ENCODE data around the gene ILDR2. TPM values are rescaled to one million over a fixed set of nuclear protein-coding genes. Genes with fewer than 3 reads are reported as not detected.

ILDR2 gene
- total RNA-seq: 10 to 100 TPM in 3 of 8 experiments, 1 to 10 TPM in 4, under 1 TPM in 1; 0.28 to 60.5 (median 6.6) TPM

- ATAC-seq (replicated peaks in 6 of 8): peak; percentile 76 to 95 (median 90)
- WGBS, 10 experiments: 0 to 5% (median 3%) methylated on average over 1 to 40 of the region's 97 CpGs; no CpG with 5 or more reads in 3 of the 10 experiments
- peaks cover 6 to 31% of the 10 kb centered on the region in 2 donors for H3K4me1 ChIP-seq (replicated peaks in 1 of 2)
- H3K4me3 ChIP-seq: peak within 1 kb of the TSS; percentile 48 to 75 (median 65)
- peak within 1 kb of the TSS in 1 of 2 donors; percentile 17 for H3K27ac ChIP-seq
- in situ Hi-C loops (cut with MboI; ENCODE audit: low pct_unique_long_range_greater_than_20kb in 2 of 9, low sequenced_read_pairs in 9 of 9, unreplicated experiment in 9 of 9): no loop called here
Observed at GRCh38 chr1:166975361-166976129, at the start of gene ILDR2. Gene ILDR2, minus strand, starts transcription at chr1:166975540. Its CDS starts 272 bp downstream, at chr1:166975268.

DNA sequence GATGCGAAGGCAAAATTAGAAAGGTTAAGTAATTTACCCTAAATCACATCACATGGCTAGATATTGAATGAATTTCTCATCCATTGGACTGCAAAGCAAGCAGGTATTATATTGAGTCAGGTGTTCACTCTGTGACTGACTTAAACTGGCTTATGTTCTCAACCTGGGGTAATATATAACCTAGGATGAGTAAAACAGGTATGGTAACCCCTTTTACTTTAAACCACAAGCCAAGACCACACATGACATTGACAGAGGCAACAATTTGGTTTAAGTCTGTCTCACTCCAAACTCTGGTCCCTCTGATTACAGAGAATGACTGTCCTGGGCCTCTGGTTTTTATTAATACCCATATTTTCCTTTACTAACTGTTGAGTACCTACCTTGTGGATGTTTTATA, 47.0 kb upstream of the ILDR2 start:
- WGBS, 10 experiments: 25 to 100% (median 74%) methylated on average over 1 of the region's 1 CpG; no CpG with 5 or more reads in 2 of the 10 experiments
- ATAC-seq (replicated peaks in 6 of 8): no peak
- in situ Hi-C loops (cut with MboI; ENCODE audit: low pct_unique_long_range_greater_than_20kb in 2 of 9, low sequenced_read_pairs in 9 of 9, unreplicated experiment in 9 of 9): no loop called here
- H3K4me3 ChIP-seq: no peak overlapping the region
- no peaks in the 10 kb centered on the region for H3K4me1 ChIP-seq (replicated peaks in 1 of 2)
- no peak overlapping the region for H3K27ac ChIP-seq

DNA sequence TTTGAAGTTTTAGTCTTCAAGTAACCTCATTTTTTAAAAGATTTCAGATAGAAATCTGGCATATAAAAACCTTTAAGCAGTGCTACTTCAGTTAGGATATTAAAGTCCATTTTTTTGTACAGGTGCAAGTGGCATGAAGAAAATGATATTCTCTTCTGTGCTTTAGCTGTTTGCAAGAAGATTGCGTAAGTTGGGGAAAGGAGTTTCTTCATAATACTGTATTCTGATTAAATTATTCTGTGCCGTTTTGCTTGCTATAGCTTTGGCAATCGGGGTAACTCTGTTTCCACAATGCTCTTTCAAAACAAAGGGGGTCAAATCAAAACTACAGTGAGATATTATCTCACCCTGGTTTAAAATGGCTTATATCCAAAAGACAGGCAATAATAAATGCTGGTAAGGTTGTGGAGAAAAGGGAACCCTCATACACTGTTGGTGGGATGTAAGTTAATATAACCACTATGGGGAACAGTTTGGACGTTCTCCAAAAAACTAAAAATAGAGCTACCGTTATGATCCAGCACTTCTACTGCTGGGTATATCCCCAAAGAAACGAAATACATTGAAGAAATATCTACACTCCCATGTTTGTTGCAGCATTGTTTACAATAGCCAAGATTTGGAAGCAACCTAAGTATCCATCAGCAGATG, 40.9 kb upstream of the ILDR2 start:
- no peak overlapping the region for H3K27ac ChIP-seq
- ATAC-seq (replicated peaks in 6 of 8): no peak
- in situ Hi-C loops (cut with MboI; ENCODE audit: low pct_unique_long_range_greater_than_20kb in 2 of 9, low sequenced_read_pairs in 9 of 9, unreplicated experiment in 9 of 9): no loop called here
- peaks cover 5 to 9% of the 10 kb centered on the region in 2 donors for H3K4me1 ChIP-seq (replicated peaks in 1 of 2)
- H3K4me3 ChIP-seq: no peak overlapping the region
- WGBS, 10 experiments: 5 to 97% (median 83%) methylated on average over 4 to 6 of the region's 6 CpGs

- in situ Hi-C loops (cut with MboI; ENCODE audit: low pct_unique_long_range_greater_than_20kb in 2 of 9, low sequenced_read_pairs in 9 of 9, unreplicated experiment in 9 of 9): no loop called here
Observed at GRCh38 chr1:167013108-167013929, 38.0 kb upstream of the ILDR2 start.

GRCh38 chr1:167012570-167012969, 37.2 kb upstream of the ILDR2 start:
- ATAC-seq (replicated peaks in 6 of 8): no peak
- in situ Hi-C loops (cut with MboI; ENCODE audit: low pct_unique_long_range_greater_than_20kb in 2 of 9, low sequenced_read_pairs in 9 of 9, unreplicated experiment in 9 of 9): no loop called here
- WGBS, 10 experiments: 0 to 94% (median 76%) methylated on average over 1 to 2 of the region's 2 CpGs; no CpG with 5 or more reads in 1 of the 10 experiments
- Histone ChIP-seq H3K4me1 (replicated peaks in 1 of 2) (peaks cover 5 to 9% of the 10 kb centered on the region in 2 donors), H3K27ac (no peak overlapping the region), H3K4me3 (no peak overlapping the region)

More at GRCh38 chr1:167013108-167013929, 38.0 kb upstream of the ILDR2 start:
- Histone ChIP-seq H3K27ac (no peak overlapping the region), H3K4me1 (replicated peaks in 1 of 2) (peaks cover 5 to 9% of the 10 kb centered on the region in 2 donors), H3K4me3 (no peak overlapping the region)
- 0 to 92% (median 66%) methylated on average over 3 to 8 of the region's 8 CpGs for WGBS, 10 experiments
- ATAC-seq (replicated peaks in 6 of 8): peak in 3 of 8 experiments; percentile 73 to 83 (median 76)

DNA sequence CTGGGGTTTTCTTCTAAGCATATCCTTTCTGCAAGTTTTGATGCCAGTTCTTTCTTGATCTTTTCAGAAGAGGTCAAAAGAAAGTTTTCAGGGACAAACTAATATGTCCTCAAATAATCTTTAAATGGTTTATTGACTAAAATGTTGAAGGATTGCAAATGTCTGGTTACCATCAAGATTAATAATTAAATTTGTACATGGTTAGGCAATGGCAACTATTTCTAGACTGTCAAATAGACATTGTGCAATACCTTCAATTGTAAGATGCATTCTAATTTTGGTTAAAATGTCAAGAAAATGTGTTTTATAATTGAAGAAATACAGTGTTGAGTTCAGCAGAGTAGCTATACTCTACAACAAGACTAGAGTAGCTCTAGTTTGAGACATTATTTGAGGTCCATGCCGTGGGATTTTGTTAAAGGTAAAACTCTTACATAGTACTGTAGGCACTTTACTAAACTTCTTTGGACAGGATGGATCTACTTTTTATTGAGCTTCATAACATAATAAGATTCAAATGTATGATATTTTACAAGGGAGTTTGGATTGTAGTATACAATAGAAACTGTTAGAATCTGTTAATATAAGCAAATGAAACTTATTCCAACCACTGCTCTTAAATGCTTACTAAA, 36.3 kb upstream of the ILDR2 start:
- in situ Hi-C loops (cut with MboI; ENCODE audit: low pct_unique_long_range_greater_than_20kb in 2 of 9, low sequenced_read_pairs in 9 of 9, unreplicated experiment in 9 of 9): no loop called here
- 0 to 100% (median 98%) methylated on average over 1 of the region's 1 CpG; no CpG with 5 or more reads in 4 of the 10 experiments for WGBS, 10 experiments
- no peak overlapping the region for H3K4me3 ChIP-seq
- no peak for ATAC-seq (replicated peaks in 6 of 8)
- H3K27ac ChIP-seq: no peak overlapping the region
- H3K4me1 ChIP-seq (replicated peaks in 1 of 2): peaks cover 5 to 9% of the 10 kb centered on the region in 2 donors

- no peak overlapping the region for H3K27ac ChIP-seq
- no peaks in the 10 kb centered on the region for H3K4me1 ChIP-seq (replicated peaks in 1 of 2)
- WGBS, 10 experiments: 43 to 100% (median 90%) methylated on average over 1 to 2 of the region's 2 CpGs; no CpG with 5 or more reads in 1 of the 10 experiments
- in situ Hi-C loops (cut with MboI; ENCODE audit: low pct_unique_long_range_greater_than_20kb in 2 of 9, low sequenced_read_pairs in 9 of 9, unreplicated experiment in 9 of 9): no loop called here
- no peak for ATAC-seq (replicated peaks in 6 of 8)
- H3K4me3 ChIP-seq: no peak overlapping the region
Observed at GRCh38 chr1:167003711-167004110, 28.4 kb upstream of the ILDR2 start.

DNA sequence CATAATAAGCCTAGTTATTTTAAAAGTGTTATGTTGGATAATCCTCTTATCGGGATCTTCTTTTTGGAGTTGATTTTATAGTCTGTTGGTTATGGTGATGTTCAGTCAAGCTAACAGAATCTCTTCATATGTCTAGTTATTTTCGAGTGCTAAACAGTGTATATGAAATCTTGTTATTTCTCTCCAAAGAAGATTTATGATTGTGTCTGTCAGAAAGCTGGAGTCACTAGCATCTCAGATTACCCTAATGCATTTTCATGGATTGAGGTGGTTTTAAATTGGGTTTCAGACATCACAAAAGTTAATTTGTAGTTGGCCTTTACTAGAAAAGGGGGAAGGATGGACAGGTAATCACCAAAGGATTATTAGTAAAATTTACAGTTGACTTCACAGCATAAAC, 27.0 kb upstream of the ILDR2 start:
- in situ Hi-C loops (cut with MboI; ENCODE audit: low pct_unique_long_range_greater_than_20kb in 2 of 9, low sequenced_read_pairs in 9 of 9, unreplicated experiment in 9 of 9): no loop called here
- 29 to 100% (median 82%) methylated on average over 2 of the region's 2 CpGs; no CpG with 5 or more reads in 1 of the 10 experiments for WGBS, 10 experiments
- no peak overlapping the region for H3K4me3 ChIP-seq
- no peak for ATAC-seq (replicated peaks in 6 of 8)
- no peak overlapping the region for H3K27ac ChIP-seq
- no peaks in the 10 kb centered on the region for H3K4me1 ChIP-seq (replicated peaks in 1 of 2)

- H3K4me3 ChIP-seq: no peak overlapping the region
- no peak for ATAC-seq (replicated peaks in 6 of 8)
- in situ Hi-C loops (cut with MboI; ENCODE audit: low pct_unique_long_range_greater_than_20kb in 2 of 9, low sequenced_read_pairs in 9 of 9, unreplicated experiment in 9 of 9): no loop called here
- H3K4me1 ChIP-seq (replicated peaks in 1 of 2): no peaks in the 10 kb centered on the region
- WGBS, 10 experiments: 0 to 100% (median 91%) methylated on average over 1 of the region's 1 CpG; no CpG with 5 or more reads in 2 of the 10 experiments
- H3K27ac ChIP-seq: no peak overlapping the region
Observed at GRCh38 chr1:167000546-167000945, 25.2 kb upstream of the ILDR2 start.

DNA sequence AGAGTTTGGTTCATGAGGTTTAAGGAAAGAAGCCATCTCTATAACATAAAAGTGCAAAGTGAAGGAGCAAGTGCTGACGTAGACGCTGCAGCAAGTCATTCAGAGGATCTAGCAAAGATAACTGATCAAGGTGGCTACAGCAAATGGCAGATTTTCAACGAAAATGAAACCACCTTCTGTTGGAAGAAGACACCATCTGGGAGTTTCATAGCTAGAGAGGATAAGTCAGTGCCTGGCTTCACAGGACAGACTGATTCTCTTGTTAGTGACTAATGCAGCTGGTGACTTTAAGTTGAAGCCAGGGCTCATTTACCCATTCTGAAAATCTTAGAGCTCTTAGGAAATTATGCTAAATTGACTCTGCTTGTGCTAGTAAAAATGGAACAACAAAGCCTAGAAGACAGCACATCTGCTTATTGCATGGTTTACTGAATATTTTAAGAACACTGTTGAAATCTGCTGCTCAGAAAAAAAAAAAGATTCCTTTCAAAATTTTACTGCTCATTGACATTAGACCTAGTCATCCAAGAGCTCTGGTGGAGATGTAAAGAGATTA, 24.2 kb upstream of the ILDR2 start:
- H3K27ac ChIP-seq: no peak overlapping the region
- H3K4me3 ChIP-seq: no peak overlapping the region
- no peaks in the 10 kb centered on the region for H3K4me1 ChIP-seq (replicated peaks in 1 of 2)
- ATAC-seq (replicated peaks in 6 of 8): peak in 2 of 8 experiments; percentile 77 to 78
- in situ Hi-C loops (cut with MboI; ENCODE audit: low pct_unique_long_range_greater_than_20kb in 2 of 9, low sequenced_read_pairs in 9 of 9, unreplicated experiment in 9 of 9): no loop called here
- 0 to 94% (median 58%) methylated on average over 1 to 3 of the region's 3 CpGs; no CpG with 5 or more reads in 2 of the 10 experiments for WGBS, 10 experiments

DNA sequence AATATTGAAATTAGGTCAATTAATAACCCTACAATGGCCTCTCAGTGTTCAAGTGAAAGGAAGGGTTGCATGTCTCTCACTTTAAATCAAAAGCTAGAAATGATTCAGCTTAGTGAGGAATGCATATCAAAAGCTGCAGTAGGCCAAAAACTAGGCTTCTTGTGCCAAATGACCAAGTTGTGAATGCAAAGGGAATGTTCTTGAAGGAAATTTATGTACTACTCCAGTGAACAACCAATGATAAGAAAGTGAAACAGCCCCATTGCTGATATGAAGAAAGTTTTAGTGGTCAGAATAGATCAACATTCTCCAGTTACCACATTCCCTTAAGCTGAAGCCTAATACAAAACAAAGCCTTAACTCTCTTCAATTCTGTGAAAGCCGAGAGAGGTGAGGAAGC, 23.7 kb upstream of the ILDR2 start:
- H3K4me1 ChIP-seq (replicated peaks in 1 of 2): no peaks in the 10 kb centered on the region
- 0 to 100% (median 100%) methylated on average over 1 of the region's 1 CpG; no CpG with 5 or more reads in 4 of the 10 experiments for WGBS, 10 experiments
- in situ Hi-C loops (cut with MboI; ENCODE audit: low pct_unique_long_range_greater_than_20kb in 2 of 9, low sequenced_read_pairs in 9 of 9, unreplicated experiment in 9 of 9): no loop called here

GRCh38 chr1:166988974-166989515, 13.7 kb upstream of the ILDR2 start, which contains the start of gene MAEL:
Gene MAEL, plus strand, starts transcription at chr1:166989280. Its CDS starts 73 bp downstream, at chr1:166989353.
- ATAC-seq (replicated peaks in 6 of 8): no peak
- in situ Hi-C loops (cut with MboI; ENCODE audit: low pct_unique_long_range_greater_than_20kb in 2 of 9, low sequenced_read_pairs in 9 of 9, unreplicated experiment in 9 of 9): no loop called here
- no peak within 1 kb of the TSS for H3K27ac ChIP-seq
- no peaks in the 10 kb centered on the region for H3K4me1 ChIP-seq (replicated peaks in 1 of 2)
- no peak within 1 kb of the TSS for H3K4me3 ChIP-seq
- WGBS, 10 experiments: 68 to 100% (median 94%) methylated on average over 3 to 38 of the region's 45 CpGs; no CpG with 5 or more reads in 1 of the 10 experiments

More for the DNA sequence above, 23.7 kb upstream of the ILDR2 start:
- no peak overlapping the region for H3K27ac ChIP-seq
- peak in 1 of 8 experiments; percentile 18 for ATAC-seq (replicated peaks in 6 of 8)
- no peak overlapping the region for H3K4me3 ChIP-seq
